GM19324 (cell line): Measurements from ENCODE around the gene LEPROT.
"Not testable (repeated sequence)": the region's sequence is repeated elsewhere in the genome, so short reads cannot be mapped to it uniquely, and the experiment has no call there.

ENCODE experiments used
- ATAC-seq: cut with Tn5 transposase; IDR thresholded peaks from one replicate; pipeline ENCODE4 v1.9.1; 2021; ENCODE audit warnings: mild to moderate bottlenecking, moderate library complexity; ENCODE audit not compliant: unreplicated experiment, low FRiP score

LEPROT gene

DNA sequence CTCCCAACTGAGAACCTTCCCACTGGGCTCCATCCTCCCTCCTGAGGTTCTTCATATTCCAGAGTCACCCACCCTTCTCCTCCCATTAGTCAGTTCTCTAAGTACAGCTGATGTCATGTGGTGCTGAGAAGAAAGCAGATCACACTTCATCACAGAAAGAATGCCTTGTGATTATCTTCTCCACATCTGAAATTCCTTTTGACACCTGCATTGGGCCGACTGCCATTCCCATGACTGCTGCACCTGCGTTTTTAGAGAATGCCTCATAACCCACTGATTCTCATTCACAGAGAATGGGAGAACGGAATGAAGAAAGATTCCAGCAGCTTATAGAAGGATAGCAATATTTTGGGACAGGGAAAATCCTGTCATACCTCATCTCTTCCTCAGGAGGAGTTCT lies 14.3 kb downstream of the LEPROT start:
- ATAC-seq, result no peak

DNA sequence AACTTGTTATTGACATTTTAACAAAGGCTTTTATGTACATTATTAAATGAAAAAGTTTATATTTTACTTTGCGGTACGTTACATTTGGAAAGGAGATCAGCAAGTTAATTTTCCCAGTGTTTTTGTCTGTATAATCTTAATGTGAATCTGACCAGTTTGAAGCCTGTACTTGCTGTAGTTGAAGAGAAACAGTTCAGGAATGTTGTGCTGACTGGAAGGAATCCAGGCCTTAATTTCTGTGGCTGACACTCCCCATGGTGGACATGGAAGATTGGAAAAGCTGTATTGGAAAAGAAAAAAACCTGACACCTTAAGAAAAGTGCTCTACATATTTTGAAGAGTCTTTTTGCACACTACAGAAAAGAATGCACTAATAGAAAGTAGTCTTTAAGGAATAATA lies 15.5 kb downstream of the LEPROT start:
- no peak for ATAC-seq

DNA sequence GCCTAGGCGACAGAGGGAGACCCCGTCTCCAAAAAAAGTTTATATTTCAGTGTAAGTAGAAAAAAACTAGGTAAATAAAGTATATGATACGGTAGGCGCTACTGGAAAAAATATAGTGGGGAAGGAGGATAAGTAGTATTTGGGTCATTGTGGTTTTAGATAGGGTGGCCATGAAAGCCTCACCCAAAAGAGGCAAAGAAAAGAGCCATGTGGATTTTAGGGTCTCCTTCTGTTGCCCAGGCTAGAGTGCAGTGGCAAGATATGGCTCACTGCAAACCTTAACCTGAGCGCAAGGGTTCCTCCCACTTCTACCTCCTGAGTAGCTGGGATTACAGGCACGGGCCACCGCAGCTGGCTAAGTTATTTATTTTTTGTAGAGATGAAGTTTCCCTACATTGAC lies 17.1 kb downstream of the LEPROT start:
- ATAC-seq, result no peak

DNA sequence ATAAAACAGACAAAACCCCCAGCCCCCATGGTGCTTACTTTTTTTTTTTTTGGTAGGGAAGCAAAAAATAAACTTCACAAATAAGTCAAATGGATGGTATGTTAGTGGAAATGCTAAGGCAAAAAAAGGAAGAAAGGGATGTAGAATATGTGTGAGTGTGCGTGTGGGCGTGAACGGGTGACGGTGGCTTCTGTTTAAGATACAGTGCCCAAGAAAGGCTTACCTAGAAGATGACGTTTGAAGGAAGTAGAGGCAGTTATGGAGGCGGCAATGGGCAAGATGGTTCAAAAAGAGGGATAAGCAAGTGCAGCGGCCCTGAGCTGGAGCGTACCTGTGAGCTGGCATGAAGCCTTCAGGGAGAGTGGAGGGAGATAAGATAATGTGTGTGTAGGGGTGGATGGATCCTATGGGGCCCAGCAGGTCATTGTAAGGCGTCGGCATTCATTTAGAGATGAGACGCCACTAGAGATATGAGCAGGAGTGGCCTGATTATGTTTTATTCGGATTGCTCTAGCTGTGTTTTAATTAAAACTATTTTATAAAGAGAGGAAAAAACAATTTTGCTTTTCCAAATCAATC lies 19.9 kb downstream of the LEPROT start:
- ATAC-seq, result no peak

DNA sequence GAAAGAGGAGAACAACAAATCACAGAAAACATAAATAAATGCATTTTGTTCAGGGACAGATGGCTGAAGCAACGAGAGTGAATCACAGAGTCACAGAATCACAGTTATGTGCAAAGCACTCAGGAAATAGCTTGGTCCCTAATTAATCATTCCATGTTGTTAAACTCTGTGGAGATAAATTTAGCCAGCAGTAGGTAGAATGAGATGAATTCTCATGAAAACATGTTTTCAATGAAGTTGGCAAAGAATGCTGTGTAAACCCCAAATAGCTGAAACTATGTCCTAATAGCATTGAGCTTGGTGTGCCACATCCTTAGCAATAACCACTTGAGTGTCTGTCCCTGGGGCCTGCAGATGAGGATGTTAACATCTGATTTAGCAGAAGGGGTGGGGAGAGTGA lies 20.4 kb downstream of the LEPROT start:
- ATAC-seq, result no peak

DNA sequence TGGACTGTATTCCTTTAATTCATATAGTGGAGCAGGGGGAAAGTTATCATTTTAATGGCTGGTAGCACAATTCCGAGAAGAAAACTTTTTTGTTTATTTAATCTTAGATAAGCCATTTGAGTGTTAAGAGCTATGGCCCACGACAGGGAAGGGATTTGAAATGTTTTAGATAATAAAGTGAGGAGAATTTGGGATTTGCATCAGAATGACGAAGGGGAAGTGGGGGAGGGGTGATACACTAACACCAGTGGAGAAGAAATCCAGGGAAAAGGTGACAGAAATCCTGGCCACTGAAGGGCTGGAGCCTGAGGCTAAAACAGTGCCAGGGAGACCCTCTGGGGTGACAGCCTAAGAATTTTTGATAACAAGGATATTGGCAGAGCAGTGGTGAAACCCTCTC lies 21.0 kb downstream of the LEPROT start:
- ATAC-seq, result no peak

DNA sequence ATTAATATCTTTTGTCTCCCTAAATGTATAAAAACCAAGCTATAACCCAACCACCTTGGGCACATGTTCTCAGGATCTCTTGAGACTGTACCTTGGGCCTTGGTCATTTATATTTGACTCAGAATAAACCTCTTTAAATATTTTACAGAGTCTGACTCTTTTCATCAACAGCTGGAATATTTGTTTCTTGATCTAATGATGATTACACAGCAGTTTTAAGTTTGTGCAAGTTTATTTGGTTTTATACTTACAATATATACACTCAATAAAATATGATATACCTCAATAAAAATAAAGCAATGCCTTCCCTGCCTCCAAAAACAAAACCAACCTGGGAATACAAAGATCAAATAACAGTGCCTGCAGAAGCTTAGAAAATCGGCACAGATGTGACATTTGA lies 22.0 kb downstream of the LEPROT start:
- ATAC-seq, result no peak

DNA sequence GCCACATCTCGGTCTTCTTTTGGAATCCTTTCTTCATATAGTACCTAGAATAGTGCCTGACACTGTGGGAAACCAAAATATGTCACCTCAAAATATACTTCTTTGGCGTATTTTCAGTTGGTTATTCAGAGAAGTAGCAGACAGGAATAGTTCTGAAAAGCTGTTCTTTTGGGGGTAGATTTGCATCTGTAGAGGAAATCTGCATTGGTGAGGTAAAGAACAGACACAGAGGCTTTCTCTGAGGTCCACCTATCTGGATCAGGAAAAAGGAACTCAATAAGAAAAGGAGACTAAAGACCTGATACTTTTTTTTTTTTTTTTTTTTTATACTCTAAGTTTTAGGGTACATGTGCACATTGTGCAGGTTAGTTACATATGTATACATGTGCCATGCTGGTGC lies 23.2 kb downstream of the LEPROT start:
- no peak for ATAC-seq

DNA sequence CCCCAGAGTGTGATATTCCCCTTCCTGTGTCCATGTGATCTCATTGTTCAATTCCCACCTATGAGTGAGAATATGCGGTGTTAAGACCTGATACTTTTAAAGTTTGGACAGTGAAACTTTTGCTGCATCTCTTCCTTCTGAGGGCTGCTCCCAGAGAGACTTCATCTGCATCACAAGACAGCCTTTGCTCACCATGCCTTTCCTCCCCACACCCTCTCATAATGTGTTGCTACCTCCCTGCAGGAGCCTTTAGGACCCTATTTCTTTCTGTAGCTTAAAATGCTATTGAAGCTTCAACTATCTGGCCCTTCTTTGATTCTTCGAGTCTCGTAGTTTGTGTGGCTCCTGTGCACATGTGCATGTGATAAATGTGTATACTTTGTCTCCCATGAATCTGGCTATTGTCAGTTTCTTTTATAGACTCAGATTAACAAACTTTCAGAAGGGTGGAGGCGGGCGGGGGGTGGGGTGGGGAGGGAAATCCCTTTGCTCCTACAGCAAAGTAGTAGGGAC lies 23.7 kb downstream of the LEPROT start:
- ATAC-seq, result no peak

DNA sequence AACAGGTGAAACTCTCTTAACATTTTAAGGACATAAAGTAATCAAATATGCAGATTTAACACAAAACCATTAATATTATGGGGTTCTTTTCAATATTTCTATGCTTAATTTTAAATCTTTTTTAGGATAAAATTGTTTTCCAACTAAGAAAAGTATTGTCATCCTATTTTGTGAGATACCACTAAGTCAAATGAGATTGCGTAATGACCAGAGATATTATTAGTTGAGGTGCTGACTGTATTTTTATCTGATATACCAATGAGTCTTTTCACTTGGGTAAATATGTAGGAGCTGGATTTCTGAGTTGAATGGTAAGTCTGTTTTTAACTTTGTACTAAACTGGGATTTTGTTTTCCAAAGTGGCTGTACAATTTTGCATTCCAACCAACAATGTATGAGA lies 25.4 kb downstream of the LEPROT start:
- no peak for ATAC-seq

DNA sequence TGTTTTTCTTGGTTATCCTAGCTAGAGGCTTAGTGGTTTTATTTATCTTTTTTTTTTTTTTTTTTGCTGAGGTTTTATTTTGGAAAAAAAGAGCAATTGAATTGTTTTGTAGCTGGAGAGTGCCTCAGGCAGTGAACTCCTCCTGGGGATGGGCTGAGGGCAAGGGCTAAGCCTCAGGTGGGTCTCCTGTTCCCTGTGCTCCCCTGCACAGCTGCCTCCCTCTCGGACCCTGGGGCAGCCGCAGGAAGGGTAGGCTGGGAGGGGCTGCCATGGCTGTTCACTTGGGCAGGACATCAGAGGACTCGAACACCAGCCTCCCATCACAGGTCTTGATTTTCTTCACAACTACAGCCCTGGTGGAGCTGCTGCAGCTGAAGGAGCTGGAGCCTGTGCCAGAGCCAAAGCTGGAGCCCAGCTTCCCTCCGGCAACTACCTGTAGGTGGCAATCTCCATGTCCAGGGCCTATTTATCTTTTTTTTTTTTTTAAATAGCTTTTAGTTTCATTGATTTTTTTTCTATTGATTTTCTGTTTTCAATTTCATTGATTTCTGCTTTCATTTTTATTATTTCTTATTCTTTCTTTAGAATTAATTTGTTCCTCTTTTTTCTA lies 28.9 kb downstream of the LEPROT start:
- no peak for ATAC-seq

DNA sequence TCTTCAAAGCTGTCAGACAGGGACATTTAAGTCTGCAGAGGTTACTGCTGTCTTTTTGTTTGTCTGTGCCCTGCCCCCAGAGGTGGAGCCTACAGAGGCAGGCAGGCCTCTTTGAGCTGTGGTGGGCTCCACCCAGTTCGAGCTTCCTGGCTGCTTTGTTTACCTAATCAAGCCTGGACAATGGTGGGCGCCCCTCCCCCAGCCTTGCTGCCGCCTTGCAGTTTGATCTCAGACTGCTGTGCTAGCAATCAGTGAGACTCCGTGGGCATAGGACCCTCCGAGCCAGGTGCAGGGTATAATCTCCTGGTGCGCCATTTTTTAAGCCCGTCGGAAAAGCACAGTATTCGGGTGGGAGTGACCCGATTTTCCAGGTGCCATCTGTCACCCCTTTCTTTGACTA lies 35.2 kb downstream of the LEPROT start:
- ATAC-seq, result not testable (repeated sequence)

DNA sequence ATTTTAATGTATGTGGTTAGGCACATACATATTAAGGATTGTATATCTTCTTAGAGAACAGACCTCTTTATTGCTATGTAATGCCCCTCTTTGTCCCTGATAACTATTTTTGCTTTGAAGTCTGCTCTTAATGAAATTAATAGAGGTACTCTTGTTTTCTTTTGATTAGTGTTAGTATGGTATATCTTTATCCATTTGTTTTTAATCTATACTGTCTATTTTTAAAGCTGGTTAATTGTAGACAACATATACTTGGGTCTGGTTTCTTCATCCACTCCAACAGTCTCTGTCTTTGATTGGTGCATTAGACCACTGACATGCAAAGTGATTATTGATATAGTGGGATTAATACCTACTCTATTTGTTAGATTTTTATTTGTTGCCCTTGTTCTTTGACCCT lies 36.0 kb downstream of the LEPROT start:
- ATAC-seq, result no peak

DNA sequence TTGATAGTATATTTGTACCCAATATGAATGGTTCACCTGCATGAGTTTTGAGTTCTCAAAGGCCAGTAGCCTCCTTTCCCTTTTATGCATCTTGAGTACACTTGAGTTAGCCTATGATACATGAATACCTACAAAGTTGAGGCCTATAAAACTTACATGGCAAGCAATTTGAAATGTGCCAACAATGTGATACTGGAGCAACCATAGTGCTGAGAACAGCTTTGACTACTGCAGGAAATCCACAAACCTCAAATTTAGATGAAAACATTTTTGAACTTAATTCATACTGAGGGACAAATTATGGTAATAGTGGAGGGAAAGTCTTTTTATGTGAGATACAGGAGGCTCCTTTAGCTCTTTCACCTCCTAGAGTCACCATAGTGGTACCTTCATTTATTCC lies 37.4 kb downstream of the LEPROT start:
- ATAC-seq, result no peak

DNA sequence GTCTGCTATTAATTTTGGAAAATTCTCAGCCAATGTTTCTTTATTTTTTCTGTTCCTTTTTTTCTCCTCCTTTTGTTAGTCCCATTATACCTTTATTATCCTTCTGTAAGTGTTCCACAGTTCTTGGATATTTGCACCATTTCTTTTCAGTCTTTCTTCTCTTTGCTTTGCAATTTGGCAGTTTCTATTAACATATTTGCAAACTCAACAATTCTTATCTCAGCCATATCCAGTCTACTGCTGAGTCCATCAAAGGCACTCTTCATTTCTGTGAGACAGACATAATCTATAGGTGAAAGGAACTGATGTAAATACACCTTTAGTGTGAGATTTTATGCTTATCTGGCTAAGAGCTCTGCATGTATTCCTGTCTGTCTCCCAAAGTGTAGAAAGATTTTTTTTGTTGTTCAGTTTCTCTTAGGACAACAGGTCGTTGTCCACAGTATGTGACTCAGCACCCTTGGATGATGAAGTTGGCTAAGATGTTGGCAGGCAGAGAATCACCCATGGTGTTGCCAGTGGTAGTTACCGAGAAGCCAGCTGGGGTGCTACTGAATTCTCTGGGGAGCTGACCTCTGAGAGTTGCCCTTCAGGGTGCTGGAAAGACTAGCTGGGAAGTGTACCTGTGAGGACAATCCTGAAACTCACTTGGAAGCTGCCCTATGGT lies 38.4 kb downstream of the LEPROT start:
- no peak for ATAC-seq

DNA sequence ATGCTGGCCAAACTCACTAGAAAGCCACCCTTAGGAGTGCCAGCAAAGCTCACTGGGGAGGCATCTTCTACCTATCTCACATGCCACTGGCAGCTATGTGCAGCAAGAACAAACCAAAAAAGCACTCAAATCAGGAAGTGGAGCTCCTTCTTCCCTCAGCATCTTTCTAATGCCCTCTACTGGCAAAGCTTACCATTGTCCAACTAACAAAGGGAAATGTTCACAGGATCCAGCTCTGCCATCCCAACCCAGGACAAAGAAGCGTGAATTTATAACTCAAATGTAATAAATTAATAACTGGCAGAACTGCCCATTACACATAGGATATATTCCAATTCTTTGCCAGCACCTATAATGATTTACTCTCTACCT lies 38.9 kb downstream of the LEPROT start:
- no peak for ATAC-seq

DNA sequence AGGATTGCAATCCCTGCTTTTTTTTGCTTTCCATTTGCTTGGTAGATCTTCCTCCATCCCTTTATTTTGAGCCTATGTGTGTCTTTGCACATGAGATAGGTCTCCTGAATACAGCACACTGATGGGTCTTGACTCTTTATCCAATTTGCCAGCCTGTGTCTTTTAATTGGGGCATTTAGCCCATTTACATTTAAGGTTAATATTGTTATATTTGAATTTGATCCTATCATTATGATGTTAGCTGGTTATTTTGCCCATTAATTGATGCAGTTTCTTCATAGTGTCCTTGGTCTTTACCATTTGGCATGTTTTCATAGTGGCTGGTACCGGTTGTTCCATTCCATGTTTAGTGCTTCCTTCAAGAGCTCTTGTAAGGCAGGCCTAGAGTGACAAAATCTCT lies 45.4 kb downstream of the LEPROT start:
- not testable (repeated sequence) for ATAC-seq

DNA sequence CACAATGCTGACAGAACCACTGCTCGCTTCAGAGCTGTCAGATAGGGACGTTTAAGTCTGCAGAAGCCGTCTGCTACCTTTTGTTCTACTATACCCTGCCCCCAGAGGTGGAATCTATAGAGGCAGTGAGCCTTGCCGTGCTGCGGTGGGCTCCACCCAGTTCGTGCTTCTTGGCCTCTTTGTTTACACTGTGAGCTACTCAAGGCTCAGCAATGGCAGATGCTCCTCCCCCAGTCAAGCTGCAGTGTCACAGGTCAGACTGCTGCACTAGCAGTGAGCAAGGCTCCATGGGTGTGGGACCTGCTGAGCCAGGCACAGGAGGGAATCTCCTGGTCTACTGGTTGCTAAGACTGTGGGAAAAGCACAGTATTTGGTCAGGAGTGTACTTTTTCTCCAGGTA lies 47.1 kb downstream of the LEPROT start:
- ATAC-seq, result no peak

DNA sequence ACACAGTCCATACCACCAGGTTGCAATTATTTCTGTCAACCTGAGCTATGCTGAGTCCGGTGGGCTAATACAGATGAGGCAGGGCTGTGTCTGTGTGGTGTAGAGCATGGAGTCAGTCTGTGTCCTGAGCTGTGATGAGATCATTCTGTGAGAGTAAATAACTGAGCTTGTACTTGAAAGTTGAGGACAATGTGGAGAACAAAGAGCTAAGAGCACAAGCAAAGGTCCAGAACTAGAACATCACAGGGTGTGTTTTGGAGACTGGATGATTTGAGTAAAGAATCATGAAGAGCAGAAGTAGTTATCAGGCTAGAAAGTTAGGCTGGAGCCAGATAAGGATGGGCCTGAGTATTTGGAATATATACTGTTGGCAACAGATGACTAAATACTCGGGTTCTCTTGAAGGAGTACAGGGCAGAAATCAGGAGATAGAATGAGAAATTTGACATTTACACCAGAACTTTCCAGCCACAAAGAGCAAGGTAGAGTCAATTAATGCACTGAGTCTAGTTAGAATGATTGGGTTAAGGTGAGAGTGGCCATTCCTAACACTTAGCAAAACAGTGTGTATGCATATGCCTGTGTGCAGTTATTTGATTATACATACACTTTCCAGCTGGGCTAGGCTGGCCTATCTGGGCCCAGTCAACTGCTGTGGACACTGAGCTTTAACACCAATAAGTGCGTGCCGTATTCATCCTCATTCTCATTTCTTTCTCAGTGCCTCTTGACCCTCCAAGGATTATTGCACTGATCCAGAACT lies 48.8 kb downstream of the LEPROT start:
- no peak for ATAC-seq

DNA sequence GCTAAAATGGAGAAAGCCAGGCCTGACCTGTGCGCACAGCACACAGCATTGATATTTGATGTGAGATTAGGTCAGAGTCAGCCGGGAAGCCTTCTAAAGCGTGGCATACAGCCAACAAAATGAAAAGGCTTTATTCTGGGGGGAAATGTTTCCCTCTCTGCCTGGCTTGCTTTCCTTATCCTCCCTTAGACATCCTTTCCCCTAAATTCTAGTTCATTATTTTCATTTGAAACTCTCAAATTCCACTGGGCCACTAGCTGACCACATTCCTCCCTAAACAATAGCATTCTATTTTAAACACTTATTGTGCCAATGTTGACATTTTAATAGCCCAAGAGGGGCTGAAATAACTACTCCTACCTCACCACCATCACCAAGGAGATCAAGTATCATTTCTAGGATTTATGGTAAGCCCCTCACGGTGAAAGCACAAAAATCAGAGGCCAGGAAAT lies 49.4 kb downstream of the LEPROT start:
- no peak for ATAC-seq

DNA sequence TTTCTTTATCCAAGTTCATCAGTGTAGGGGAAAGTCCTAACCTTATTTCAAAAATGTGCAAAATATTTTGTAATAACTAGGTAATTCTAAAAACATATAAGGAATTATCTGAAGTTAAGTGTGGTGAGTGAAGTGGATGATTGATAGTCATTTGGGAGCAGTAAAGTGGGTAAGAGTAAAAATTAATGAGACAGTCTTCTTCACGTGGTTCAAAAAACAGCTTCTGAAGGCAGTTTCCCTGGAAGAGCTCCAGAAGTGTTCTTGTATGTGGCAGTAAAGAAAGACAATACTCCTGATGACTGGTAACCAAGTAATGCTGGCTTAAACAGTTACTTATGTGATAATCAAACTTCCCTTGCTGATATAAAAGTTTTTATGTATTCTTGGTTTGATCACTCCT lies 50.3 kb downstream of the LEPROT start:
- ATAC-seq, result no peak
